Right atrium auricular region (tissue), 2 donors: Measurements from ENCODE around the gene WDR26. TPM values are rescaled to one million over a fixed set of nuclear protein-coding genes. Genes with fewer than 3 reads are reported as not detected.
A peak's percentile ranks its signal among the peaks of the same experiment; 100 is the strongest.

ENCODE experiments used
- DNase-seq: peaks from one replicate; pipeline ENCODE4 v3.0.0-alpha.2; 2019; ENCODE audit warnings: low spot score
- H3K27ac ChIP-seq, 2 donors: fragments of 200-600 bp; sonication (generic); 1 replicate in 1 of 2; 2 replicates in 1 of 2; pipeline ENCODE4 v1.5.1; 2016 to 2019
- H3K27me3 ChIP-seq, 2 donors: fragments of 200-600 bp; sonication (generic); one replicate each; pipeline versions ENCODE4 v1.5.1 to v1.6.0; 2017 to 2019
- H3K36me3 ChIP-seq: fragments of 200-600 bp; sonication (generic); one replicate; pipeline ENCODE4 v1.5.1; 2016
- H3K4me1 ChIP-seq, 2 donors: fragments of 200-600 bp; sonication (generic); one replicate each; pipeline versions ENCODE4 v1.5.1 to v1.6.0; 2017 to 2019
- H3K4me3 ChIP-seq, 2 donors: fragments of 200-600 bp; sonication (generic); 1 replicate in 1 of 2; 2 replicates in 1 of 2; pipeline ENCODE4 v1.5.1; 2017 to 2019; ENCODE audit warnings: mild to moderate bottlenecking in 1 of 2, moderate library complexity in 1 of 2
- H3K9me3 ChIP-seq, 2 donors: fragments of 200-600 bp; sonication (generic); one replicate each; pipeline ENCODE4 v1.5.1; 2019
- total RNA-seq, 2 donors: library from RNA; depleted of rRNA; stranded (reverse); fragments of >200 nt; gene quantifications; one replicate each; pipeline ENCODE4 v1.1.0, GENCODE V29; 2016
- TF ChIP-seq, protein P1 (sequence below), 2 donors: fragments of 200-600 bp; sonication (generic); IDR thresholded peaks; one replicate each; pipeline ENCODE4 v1.5.1; 2019; ENCODE audit warnings: antibody characterized with exemption in 2 of 2

WDR26 gene
- total RNA-seq, 2 donors from 2014 or later: 44.6 to 54.5 TPM

DNA sequence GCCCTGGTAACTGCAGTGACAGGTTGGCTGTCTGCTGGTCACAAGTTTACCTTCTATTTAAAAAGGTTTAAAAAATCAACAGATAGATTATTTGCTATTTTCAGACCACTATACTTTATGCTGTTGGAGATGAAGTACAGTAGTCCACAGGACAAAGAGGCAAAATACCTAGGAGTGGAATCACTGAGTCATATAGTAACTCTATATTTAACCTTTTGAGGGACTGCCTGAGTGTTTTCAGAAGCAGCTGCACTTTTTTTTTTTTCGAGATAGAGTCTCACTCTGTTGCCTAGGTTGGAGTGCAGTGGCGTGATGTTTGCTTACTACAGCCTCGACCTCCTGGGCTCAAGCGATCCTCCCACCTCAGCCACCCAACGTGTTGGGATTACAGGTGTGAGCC lies 66.2 kb downstream of the WDR26 start:
- no peak for DNase-seq
- H3K9me3 ChIP-seq: no peaks in the 10 kb centered on the region
- H3K27ac ChIP-seq: no peak overlapping the region
- no peak overlapping the region for H3K4me3 ChIP-seq
- H3K4me1 ChIP-seq: no peaks in the 10 kb centered on the region
- TF ChIP-seq, protein P1, sequence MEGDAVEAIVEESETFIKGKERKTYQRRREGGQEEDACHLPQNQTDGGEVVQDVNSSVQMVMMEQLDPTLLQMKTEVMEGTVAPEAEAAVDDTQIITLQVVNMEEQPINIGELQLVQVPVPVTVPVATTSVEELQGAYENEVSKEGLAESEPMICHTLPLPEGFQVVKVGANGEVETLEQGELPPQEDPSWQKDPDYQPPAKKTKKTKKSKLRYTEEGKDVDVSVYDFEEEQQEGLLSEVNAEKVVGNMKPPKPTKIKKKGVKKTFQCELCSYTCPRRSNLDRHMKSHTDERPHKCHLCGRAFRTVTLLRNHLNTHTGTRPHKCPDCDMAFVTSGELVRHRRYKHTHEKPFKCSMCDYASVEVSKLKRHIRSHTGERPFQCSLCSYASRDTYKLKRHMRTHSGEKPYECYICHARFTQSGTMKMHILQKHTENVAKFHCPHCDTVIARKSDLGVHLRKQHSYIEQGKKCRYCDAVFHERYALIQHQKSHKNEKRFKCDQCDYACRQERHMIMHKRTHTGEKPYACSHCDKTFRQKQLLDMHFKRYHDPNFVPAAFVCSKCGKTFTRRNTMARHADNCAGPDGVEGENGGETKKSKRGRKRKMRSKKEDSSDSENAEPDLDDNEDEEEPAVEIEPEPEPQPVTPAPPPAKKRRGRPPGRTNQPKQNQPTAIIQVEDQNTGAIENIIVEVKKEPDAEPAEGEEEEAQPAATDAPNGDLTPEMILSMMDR (IDR thresholded peaks at IDR 0.05): no peak
- peaks cover 70% of the 10 kb centered on the region for H3K36me3 ChIP-seq
- H3K27me3 ChIP-seq: no peaks in the 10 kb centered on the region

DNA sequence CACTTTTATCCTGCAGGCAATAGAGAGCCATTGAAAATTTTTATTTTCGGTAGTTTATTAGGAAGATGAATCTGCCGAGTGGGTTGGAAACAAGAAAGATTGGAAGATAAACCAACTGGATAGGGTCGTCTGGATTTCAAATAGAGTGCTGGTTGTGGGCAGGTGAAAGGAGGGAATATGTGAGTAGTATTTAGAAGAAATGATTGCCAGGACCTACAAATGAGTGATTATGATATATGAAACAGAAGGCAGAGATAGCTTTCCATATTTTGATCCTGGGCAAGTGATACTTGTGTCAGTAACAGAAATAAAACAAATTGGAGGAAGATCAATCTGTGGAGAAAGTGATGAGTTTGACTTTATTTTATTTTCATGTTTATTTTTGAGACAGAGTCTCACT lies 75.4 kb downstream of the WDR26 start:
- Histone ChIP-seq H3K4me3 (no peak overlapping the region), H3K36me3 (peaks cover 3% of the 10 kb centered on the region), H3K27ac (no peak overlapping the region), H3K9me3 (no peaks in the 10 kb centered on the region), H3K27me3 (no peaks in the 10 kb centered on the region), H3K4me1 (peaks cover 0 to 17% of the 10 kb centered on the region in 2 donors)
- no peak for DNase-seq
- TF ChIP-seq, protein P1 (IDR thresholded peaks at IDR 0.05): no peak

DNA sequence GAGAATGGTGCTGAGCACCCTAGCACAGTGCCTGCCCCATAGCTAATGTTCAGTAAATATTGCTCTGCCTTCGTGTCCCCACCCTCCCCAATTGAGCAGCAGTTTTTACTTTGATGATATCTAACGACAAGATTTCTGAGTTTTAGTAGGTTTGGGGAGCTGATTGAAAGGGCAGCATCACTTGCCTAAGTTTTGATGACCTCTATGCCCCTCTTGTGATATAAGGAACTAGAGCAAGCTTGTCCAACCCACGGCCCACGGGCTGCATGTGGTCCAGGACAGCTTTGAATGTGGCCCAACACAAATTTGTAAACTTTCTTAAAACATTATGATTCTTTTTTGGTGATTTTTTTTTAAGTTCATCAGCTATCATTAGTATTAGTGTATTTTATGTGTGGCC lies 76.4 kb downstream of the WDR26 start:
- peaks cover 0 to 17% of the 10 kb centered on the region in 2 donors for H3K4me1 ChIP-seq
- TF ChIP-seq, protein P1 (IDR thresholded peaks at IDR 0.05): no peak
- peak overlapping the region in 1 of 2 donors; percentile 86 for H3K4me3 ChIP-seq
- H3K27me3 ChIP-seq: no peaks in the 10 kb centered on the region
- H3K9me3 ChIP-seq: no peaks in the 10 kb centered on the region
- DNase-seq: no peak
- H3K27ac ChIP-seq: peak overlapping the region in 1 of 2 donors; percentile 94
- H3K36me3 ChIP-seq: no peaks in the 10 kb centered on the region

DNA sequence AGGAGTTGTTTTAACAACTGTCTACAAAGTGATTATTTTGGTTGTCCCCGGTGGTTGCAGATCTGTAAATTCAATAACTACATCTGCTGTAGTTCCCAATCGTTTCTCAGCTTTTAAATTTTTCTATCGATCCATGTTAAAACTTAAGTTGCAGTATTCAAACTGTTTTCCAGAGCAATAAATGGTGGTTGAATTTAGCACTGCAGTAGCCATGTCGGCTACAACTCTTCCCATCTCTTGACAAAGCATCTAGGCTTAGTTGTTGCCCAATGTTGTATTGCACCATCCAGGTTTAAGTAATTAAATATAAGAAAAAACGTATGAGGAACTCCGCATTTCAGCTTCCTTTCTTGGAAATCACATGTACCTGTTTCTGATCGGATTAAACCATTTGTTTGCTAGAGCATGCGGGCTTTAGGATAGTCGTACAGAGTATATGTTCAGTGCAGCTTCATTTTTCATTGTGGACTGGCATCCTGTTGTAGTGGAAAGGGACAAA lies 76.9 kb downstream of the WDR26 start:
- Histone ChIP-seq H3K27me3 (no peaks in the 10 kb centered on the region), H3K4me3 (peak overlapping the region; percentile 86 to 87), H3K27ac (peak overlapping the region; percentile 89 to 94), H3K36me3 (no peaks in the 10 kb centered on the region), H3K9me3 (no peaks in the 10 kb centered on the region), H3K4me1 (peaks cover 0 to 17% of the 10 kb centered on the region in 2 donors)
- no peak for DNase-seq
- TF ChIP-seq, protein P1 (IDR thresholded peaks at IDR 0.05): no peak

DNA sequence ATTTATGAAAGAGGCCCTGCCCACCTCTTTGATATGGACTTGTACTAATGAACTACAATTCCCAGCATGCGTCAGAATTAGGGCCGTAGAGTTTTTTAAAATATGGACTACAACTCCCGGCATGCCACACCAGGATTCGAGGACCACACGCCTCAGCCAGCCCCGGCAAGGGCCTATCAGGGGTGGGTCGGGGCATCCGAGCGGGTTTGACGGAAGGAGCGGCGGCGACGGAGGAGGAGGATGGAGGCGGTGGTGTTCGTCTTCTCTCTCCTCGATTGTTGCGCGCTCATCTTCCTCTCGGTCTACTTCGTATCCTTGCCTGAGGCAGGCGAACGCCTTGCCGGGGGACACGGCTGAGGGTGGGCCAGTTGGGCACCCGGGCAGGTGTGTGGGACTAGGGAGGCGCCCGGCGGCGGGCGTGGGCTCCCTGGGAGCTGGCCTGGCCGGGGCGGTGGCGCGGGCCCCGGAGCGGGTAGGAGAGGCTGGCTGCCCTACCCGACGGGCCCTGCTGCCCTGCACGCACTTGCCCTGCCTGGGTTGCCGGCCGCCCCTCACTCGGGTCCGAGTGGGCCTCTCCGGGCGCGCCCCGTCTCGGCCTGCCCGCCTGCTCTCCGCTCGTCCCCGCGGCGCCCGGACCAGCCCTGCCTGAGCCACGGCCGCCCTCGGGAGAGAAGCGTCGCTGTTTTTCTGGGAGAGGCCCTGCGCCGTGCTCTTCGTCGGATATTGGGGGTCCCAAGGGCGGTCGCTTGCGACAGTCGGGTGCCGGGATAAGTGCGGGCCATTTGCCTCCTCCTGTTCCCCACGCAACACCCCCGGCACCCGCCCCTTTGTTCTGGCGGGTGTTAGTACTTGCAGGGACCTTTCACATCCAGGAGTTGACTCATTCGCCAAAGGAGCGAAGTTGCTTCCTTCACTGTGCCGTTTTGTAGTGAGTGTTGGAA lies 77.6 kb downstream of the WDR26 start, which contains the start of gene CNIH4:
Gene CNIH4 (plus strand): TSS at position 195 of the 941 bp plus-strand sequence. CDS start 46 bp downstream, at position 241.
- Histone ChIP-seq H3K27ac (peak within 1 kb of the TSS; percentile 89 to 94), H3K4me1 (peaks cover 0 to 17% of the 10 kb centered on the region in 2 donors), H3K9me3 (no peaks in the 10 kb centered on the region), H3K27me3 (no peaks in the 10 kb centered on the region), H3K36me3 (no peaks in the 10 kb centered on the region), H3K4me3 (peak within 1 kb of the TSS; percentile 86 to 87)
- DNase-seq: peak; percentile 93
- TF ChIP-seq, protein P1 (IDR thresholded peaks at IDR 0.05): no peak
